ENCODE results near the gene GCH1. TPM values are rescaled to one million over a fixed set of nuclear protein-coding genes. Genes with fewer than 3 reads are reported as not detected.

GCH1 gene
- total RNA-seq, 4 donors from 2014 or later = 1.5 to 6.8 (median 1.7) TPM

DNA sequence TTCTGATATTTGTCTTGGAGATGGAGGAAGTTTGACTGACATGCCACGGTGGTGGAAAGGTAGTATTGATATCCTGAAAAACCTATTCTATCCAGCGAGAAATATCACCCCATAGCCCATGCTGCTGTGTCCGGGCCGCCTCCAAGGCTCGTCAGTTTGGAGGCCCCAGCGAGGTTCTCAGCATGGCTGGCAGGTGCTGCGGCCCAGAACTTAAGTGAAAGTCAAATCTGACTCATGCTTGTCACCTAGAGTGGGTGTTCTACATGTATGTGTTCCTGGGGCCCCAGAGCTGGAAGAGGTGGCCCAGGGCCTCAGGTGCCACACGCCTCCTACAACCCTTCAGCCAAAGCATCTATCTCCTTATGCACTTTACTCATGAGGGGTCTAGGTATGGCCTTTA is 92.9 kb downstream of the GCH1 start:
- Histone ChIP-seq H3K27ac (replicated peaks in 1 of 4) (no peak overlapping the region), H3K4me1 (peaks cover 0 to 13% (median 10%) of the 10 kb centered on the region in 4 donors), H3K4me3 (no peak overlapping the region), H3K9me3 (no peaks in the 10 kb centered on the region), H3K27me3 (peaks cover 0 to 7% (median 0%) of the 10 kb centered on the region in 4 donors), H3K36me3 (no peaks in the 10 kb centered on the region)
- TF ChIP-seq POLR2A (IDR thresholded peaks at IDR 0.05; ENCODE audit: low read depth) (no peak), EP300 (IDR thresholded peaks at IDR 0.05) (no peak), POLR2AphosphoS5 (IDR thresholded peaks at IDR 0.05) (no peak)
- TF ChIP-seq, protein P1, sequence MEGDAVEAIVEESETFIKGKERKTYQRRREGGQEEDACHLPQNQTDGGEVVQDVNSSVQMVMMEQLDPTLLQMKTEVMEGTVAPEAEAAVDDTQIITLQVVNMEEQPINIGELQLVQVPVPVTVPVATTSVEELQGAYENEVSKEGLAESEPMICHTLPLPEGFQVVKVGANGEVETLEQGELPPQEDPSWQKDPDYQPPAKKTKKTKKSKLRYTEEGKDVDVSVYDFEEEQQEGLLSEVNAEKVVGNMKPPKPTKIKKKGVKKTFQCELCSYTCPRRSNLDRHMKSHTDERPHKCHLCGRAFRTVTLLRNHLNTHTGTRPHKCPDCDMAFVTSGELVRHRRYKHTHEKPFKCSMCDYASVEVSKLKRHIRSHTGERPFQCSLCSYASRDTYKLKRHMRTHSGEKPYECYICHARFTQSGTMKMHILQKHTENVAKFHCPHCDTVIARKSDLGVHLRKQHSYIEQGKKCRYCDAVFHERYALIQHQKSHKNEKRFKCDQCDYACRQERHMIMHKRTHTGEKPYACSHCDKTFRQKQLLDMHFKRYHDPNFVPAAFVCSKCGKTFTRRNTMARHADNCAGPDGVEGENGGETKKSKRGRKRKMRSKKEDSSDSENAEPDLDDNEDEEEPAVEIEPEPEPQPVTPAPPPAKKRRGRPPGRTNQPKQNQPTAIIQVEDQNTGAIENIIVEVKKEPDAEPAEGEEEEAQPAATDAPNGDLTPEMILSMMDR (IDR thresholded peaks at IDR 0.05) = no peak
- DNase-seq (ENCODE audit: extremely low spot score) = peak; percentile 68
- intact Hi-C loops (cut with DNase I) = loop anchor here (10.0 kb wide), 2 partner anchors 85 to 245 kb away; partner anchors contain the start of gene SAMD4A
- WGBS = 93% methylated on average over 8 of the region's 8 CpGs

DNA sequence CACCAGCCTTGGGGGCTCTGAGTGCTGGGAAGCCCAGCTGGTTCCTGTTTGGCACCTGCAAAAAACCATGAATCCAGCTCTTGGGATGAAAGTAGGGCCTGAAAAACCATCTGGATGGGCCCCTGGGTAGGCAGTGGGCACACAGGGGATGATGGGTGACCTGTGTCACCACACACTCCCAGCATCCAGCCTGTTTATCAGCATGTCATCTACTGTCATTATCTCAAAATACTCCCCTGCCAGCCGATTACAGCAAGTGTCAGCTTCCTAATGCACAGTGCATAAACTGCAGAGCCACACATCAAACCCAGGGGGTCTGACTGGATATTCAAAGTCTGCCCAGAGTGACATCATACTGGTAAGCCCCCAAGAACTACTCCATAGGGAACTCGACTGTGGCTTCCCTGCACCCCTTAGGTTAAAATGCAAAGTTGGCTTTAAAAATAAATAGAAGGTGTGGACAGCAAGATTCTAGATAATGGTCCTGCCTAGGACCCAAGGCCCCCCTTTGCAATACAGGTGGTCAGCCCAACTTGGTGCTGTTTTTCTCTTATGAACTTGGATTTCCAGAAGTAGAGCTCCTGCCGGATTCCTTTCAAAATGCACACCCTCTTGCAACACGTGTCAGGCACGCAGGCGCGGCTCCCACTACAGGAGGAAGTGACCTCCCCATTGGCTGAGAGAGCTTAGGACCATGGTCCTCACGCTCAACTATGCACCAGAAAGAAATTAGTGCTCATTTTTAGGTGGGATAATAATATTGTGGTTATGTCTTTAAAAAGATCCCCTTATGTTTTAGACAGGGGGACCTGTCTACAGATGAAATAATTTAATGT is 94.1 kb downstream of the GCH1 start:
- TF ChIP-seq EP300 (IDR thresholded peaks at IDR 0.05) (no peak), POLR2A (IDR thresholded peaks at IDR 0.05; ENCODE audit: low read depth) (no peak), POLR2AphosphoS5 (IDR thresholded peaks at IDR 0.05) (no peak)
- TF ChIP-seq, protein P1 (IDR thresholded peaks at IDR 0.05) = no peak
- DNase-seq (ENCODE audit: extremely low spot score) = peak; percentile 74
- intact Hi-C loops (cut with DNase I) = loop anchor here (10.0 kb wide), 2 partner anchors 86 to 244 kb away; partner anchors contain the start of gene SAMD4A
- Histone ChIP-seq H3K9me3 (no peaks in the 10 kb centered on the region), H3K4me1 (peaks cover 0 to 13% (median 10%) of the 10 kb centered on the region in 4 donors), H3K36me3 (no peaks in the 10 kb centered on the region), H3K27ac (replicated peaks in 1 of 4) (no peak overlapping the region), H3K27me3 (peaks cover 0 to 7% (median 0%) of the 10 kb centered on the region in 4 donors), H3K4me3 (no peak overlapping the region)
- WGBS = 80% methylated on average over 8 of the region's 8 CpGs

DNA sequence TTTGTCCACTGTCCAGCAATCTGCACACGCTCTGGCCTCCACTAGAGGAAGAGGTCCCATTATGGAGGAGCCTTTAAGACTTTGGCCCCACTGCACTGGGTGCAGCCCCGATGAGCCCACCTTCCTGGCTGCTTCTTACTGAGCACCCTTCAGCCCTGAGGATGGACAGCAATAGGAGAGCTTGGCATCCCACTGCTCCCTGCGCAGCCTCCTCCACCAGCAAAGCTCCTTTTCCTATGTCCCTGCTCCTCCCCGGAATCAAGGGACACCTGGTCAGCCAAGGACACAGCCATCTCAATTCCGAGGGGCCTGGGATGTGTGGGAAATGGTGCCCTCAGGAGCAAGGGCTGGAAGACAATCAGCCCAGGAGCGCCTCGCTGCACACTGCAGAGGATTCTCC is 94.7 kb downstream of the GCH1 start:
- peaks cover 0 to 7% (median 0%) of the 10 kb centered on the region in 4 donors for H3K27me3 ChIP-seq
- no peak overlapping the region for H3K4me3 ChIP-seq
- TF ChIP-seq POLR2AphosphoS5 (IDR thresholded peaks at IDR 0.05) (no peak), EP300 (IDR thresholded peaks at IDR 0.05) (no peak), POLR2A (IDR thresholded peaks at IDR 0.05; ENCODE audit: low read depth) (no peak)
- intact Hi-C loops (cut with DNase I) = loop anchor here (10.0 kb wide), 2 partner anchors 87 to 243 kb away; partner anchors contain the start of gene SAMD4A
- no peak for DNase-seq (ENCODE audit: extremely low spot score)
- 93% methylated on average over 7 of the region's 7 CpGs for WGBS
- no peaks in the 10 kb centered on the region for H3K36me3 ChIP-seq
- H3K4me1 ChIP-seq = peaks cover 0 to 13% (median 10%) of the 10 kb centered on the region in 4 donors
- H3K9me3 ChIP-seq = no peaks in the 10 kb centered on the region
- H3K27ac ChIP-seq (replicated peaks in 1 of 4) = no peak overlapping the region

DNA sequence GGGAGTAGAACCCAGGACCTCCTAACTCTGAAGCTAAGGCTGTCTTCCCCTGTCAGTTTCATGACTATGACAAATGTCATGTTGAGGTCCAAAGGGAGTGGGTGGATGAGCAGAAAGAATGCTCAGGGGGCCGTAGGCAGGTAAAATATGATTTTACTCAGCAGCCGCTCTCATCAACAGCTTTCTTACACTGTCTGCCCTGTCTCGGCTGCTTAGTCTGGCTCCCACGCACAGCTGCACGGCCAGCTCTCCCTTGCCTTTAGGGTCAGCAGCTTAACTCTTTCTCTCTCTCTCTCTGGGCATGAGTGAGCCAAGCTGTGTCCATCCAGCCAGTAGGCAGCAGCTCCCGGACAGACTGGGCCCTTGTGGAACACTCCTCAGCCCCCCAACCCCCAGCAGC is 95.2 kb downstream of the GCH1 start:
- TF ChIP-seq EP300 (IDR thresholded peaks at IDR 0.05) = no peak
- TF ChIP-seq, protein P1 (IDR thresholded peaks at IDR 0.05) = no peak
- TF ChIP-seq POLR2AphosphoS5 (IDR thresholded peaks at IDR 0.05) = no peak
- no peak for TF ChIP-seq POLR2A (IDR thresholded peaks at IDR 0.05; ENCODE audit: low read depth)
- intact Hi-C loops (cut with DNase I) = loop anchor here (10.0 kb wide), 2 partner anchors 87 to 243 kb away; partner anchors contain the start of gene SAMD4A
- Histone ChIP-seq H3K4me1 (peaks cover 0 to 13% (median 10%) of the 10 kb centered on the region in 4 donors), H3K9me3 (no peaks in the 10 kb centered on the region), H3K27me3 (peaks cover 0 to 6% (median 0%) of the 10 kb centered on the region in 4 donors), H3K36me3 (no peaks in the 10 kb centered on the region), H3K27ac (replicated peaks in 1 of 4) (no peak overlapping the region), H3K4me3 (no peak overlapping the region)
- WGBS = 92% methylated on average over 5 of the region's 6 CpGs
- no peak for DNase-seq (ENCODE audit: extremely low spot score)

DNA sequence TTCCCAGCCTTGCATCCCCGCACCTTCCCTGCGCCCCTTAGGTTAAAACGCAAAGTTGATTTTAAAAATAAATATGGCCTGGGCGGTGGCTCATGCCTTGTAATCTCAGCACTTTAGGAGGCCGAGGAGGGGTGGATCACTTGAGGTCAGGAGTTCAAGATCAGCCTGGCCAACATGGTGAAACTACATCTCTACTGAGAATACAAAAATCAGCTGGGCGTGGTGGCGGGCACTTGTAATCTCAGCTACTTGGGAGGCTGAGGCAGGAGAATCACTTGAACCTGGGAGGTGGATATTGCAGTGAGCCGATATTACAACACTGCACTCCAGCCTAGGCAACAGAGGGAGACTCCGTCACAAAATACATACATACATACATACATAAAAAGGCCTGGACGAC is 96.0 kb downstream of the GCH1 start:
- WGBS = 93% methylated on average over 10 of the region's 10 CpGs
- intact Hi-C loops (cut with DNase I) = loop anchor here (10.0 kb wide), 2 partner anchors 88 to 242 kb away; partner anchors contain the start of gene SAMD4A
- Histone ChIP-seq H3K36me3 (no peaks in the 10 kb centered on the region), H3K9me3 (no peaks in the 10 kb centered on the region), H3K27ac (replicated peaks in 1 of 4) (no peak overlapping the region), H3K4me3 (no peak overlapping the region), H3K27me3 (no peaks in the 10 kb centered on the region), H3K4me1 (peaks cover 0 to 13% (median 10%) of the 10 kb centered on the region in 4 donors)
- no peak for DNase-seq (ENCODE audit: extremely low spot score)
- TF ChIP-seq, protein P1 (IDR thresholded peaks at IDR 0.05) = no peak
- TF ChIP-seq POLR2AphosphoS5 (IDR thresholded peaks at IDR 0.05) (no peak), POLR2A (IDR thresholded peaks at IDR 0.05; ENCODE audit: low read depth) (no peak), EP300 (IDR thresholded peaks at IDR 0.05) (no peak)
